ENCODE results near the gene TNN. TPM values are rescaled to one million over a fixed set of nuclear protein-coding genes. Genes with fewer than 3 reads are reported as not detected.

Gene TNN
- total RNA-seq, 1 experiment from 2014 or later, result not detected

DNA sequence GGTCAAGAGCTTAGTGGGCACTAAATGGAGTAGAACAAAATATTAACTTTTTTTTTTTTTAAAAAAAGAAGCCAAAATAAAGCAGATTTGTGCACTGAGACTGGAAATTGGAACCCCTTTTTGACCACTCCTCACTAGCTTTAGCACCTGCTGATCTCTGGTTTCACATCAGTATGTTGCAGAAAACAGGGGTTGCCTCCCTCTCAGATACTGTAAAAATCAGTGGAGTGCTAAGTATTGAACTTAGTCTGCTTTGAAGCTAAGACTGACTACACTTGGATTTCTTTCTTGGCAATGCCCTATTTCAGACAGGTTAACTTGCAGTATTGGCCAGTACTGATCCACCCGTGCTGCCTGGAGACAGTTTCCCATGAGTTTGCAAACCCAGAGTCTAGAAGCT, 127.6 kb downstream of the TNN start:
- intact Hi-C loops (cut with micrococcal nuclease), result loop anchor here (5.0 kb wide), 1 partner anchor 38 kb away; no protein-coding TSS in a partner anchor
- no peak overlapping the region for H3K4me3 ChIP-seq (ENCODE audit: low read length)
- peaks cover 9% of the 10 kb centered on the region; the same call in 1 of the 2 replicates for H4K20me1 ChIP-seq (ENCODE audit: low read length)
- ATAC-seq (no peak), DNase-seq (no peak)
- TF ChIP-seq CTCF (conservative IDR thresholded peaks at IDR 0.05; ENCODE audit: low read depth, low read length) (no peak), EZH2 (IDR thresholded peaks at IDR 0.05; ENCODE audit: low read length, unreplicated experiment) (no peak), EZH2phosphoT487 (IDR thresholded peaks at IDR 0.05; ENCODE audit: borderline replicate concordance, low read length) (no peak)
- H3K27me3 ChIP-seq (ENCODE audit: low read length), result no peaks in the 10 kb centered on the region
- peak overlapping the region; percentile 99 for H3K27ac ChIP-seq (ENCODE audit: low read length)
- ChIA-PET POLR2A (ENCODE audit: unreplicated experiment) (no interaction called here), CTCF (interaction anchor here (1.2 kb wide), 1 partner anchor 44 kb away, joined by 3 read pairs; no protein-coding TSS in a partner anchor)
- no TSS peak for BruUV-seq (replicated peaks)
- H2AFZ ChIP-seq (ENCODE audit: low read length), result no peak overlapping the region
- peaks cover 62% of the 10 kb centered on the region for H3K4me1 ChIP-seq (ENCODE audit: insufficient read depth, low read length)
- peak overlapping the region; percentile 48 for H3K4me2 ChIP-seq (ENCODE audit: low read length)
- no peaks in the 10 kb centered on the region for H3K9me2 ChIP-seq (replicated peaks; ENCODE audit: low read length)
- peaks cover 4% of the 10 kb centered on the region for H3F3A ChIP-seq (ENCODE audit: low read length, unreplicated experiment)
- H3K79me2 ChIP-seq (ENCODE audit: low read length), result peaks cover 17% of the 10 kb centered on the region
- no peaks in the 10 kb centered on the region for H3K9me3 ChIP-seq (ENCODE audit: low read length)
- peak overlapping the region; percentile 53; the same call in 1 of the 2 replicates for H3K9ac ChIP-seq (ENCODE audit: low read length)
- no peaks in the 10 kb centered on the region for H3K36me3 ChIP-seq (ENCODE audit: low read depth, low read length)

- H3K4me2 ChIP-seq (ENCODE audit: low read length), result peak overlapping the region; percentile 48
- H3K9me3 ChIP-seq (ENCODE audit: low read length), result no peaks in the 10 kb centered on the region
- DNase-seq, result peak; percentile 59
- peak; percentile 16 for ATAC-seq
- H3K9ac ChIP-seq (ENCODE audit: low read length), result peak overlapping the region; percentile 53; the same call in 1 of the 2 replicates
- CTCF ChIA-PET, result interaction anchor here (1.2 kb wide), 1 partner anchor 44 kb away, joined by 3 read pairs; no protein-coding TSS in a partner anchor
- peaks cover 4% of the 10 kb centered on the region for H3F3A ChIP-seq (ENCODE audit: low read length, unreplicated experiment)
- no peak overlapping the region for H2AFZ ChIP-seq (ENCODE audit: low read length)
- TF ChIP-seq EZH2phosphoT487 (IDR thresholded peaks at IDR 0.05; ENCODE audit: borderline replicate concordance, low read length) (no peak), EZH2 (IDR thresholded peaks at IDR 0.05; ENCODE audit: low read length, unreplicated experiment) (no peak), CTCF (conservative IDR thresholded peaks at IDR 0.05; ENCODE audit: low read depth, low read length) (no peak)
- no peaks in the 10 kb centered on the region for H3K9me2 ChIP-seq (replicated peaks; ENCODE audit: low read length)
- H3K36me3 ChIP-seq (ENCODE audit: low read depth, low read length), result no peaks in the 10 kb centered on the region
- peaks cover 57% of the 10 kb centered on the region for H3K4me1 ChIP-seq (ENCODE audit: insufficient read depth, low read length)
- peaks cover 8% of the 10 kb centered on the region; the same call in 1 of the 2 replicates for H4K20me1 ChIP-seq (ENCODE audit: low read length)
- H3K27ac ChIP-seq (ENCODE audit: low read length), result peak overlapping the region; percentile 99
- H3K27me3 ChIP-seq (ENCODE audit: low read length), result no peaks in the 10 kb centered on the region
- POLR2A ChIA-PET (ENCODE audit: unreplicated experiment), result no interaction called here
- peaks cover 12% of the 10 kb centered on the region for H3K79me2 ChIP-seq (ENCODE audit: low read length)
- H3K4me3 ChIP-seq (ENCODE audit: low read length), result no peak overlapping the region
- intact Hi-C loops (cut with micrococcal nuclease), result loop anchor here (5.0 kb wide), 1 partner anchor 38 kb away; no protein-coding TSS in a partner anchor
- BruUV-seq (replicated peaks), result no TSS peak
Measured at GRCh38 chr1:175195798-175196197, 128.2 kb downstream of the TNN start.

DNA sequence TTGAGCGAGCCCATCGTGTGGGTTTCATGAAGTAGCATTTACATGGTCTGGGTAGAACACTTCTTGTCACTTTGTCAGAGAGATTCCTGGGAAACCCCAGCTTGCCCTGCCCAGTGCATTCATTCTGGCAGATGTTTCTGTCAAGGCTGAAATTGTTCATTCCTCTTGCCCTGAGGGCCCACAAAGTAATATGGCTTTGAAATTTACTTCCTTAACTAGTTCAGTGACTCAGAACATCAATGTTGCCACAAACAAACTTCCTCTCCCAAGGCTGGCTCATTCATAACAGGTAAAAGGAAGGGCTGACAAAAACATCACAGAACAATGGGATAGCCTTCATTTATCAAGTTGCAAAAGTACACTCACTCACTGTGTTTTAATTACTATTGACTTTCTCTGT, 129.9 kb downstream of the TNN start:
- peak; percentile 93 for DNase-seq
- Histone ChIP-seq H3K4me2 (ENCODE audit: low read length) (peak overlapping the region; percentile 33), H2AFZ (ENCODE audit: low read length) (no peak overlapping the region), H3K9me3 (ENCODE audit: low read length) (no peaks in the 10 kb centered on the region), H4K20me1 (ENCODE audit: low read length) (no peaks in the 10 kb centered on the region), H3F3A (ENCODE audit: low read length, unreplicated experiment) (peaks cover 4% of the 10 kb centered on the region), H3K79me2 (ENCODE audit: low read length) (no peaks in the 10 kb centered on the region), H3K4me1 (ENCODE audit: insufficient read depth, low read length) (peaks cover 49% of the 10 kb centered on the region), H3K9ac (ENCODE audit: low read length) (peak overlapping the region; percentile 79), H3K27ac (ENCODE audit: low read length) (peak overlapping the region; percentile 99), H3K9me2 (replicated peaks; ENCODE audit: low read length) (no peaks in the 10 kb centered on the region), H3K27me3 (ENCODE audit: low read length) (no peaks in the 10 kb centered on the region), H3K4me3 (ENCODE audit: low read length) (no peak overlapping the region), H3K36me3 (ENCODE audit: low read depth, low read length) (no peaks in the 10 kb centered on the region)
- intact Hi-C loops (cut with micrococcal nuclease), result loop anchor here (1.0 to 5.0 kb wide), 3 partner anchors 20 to 40 kb away; no protein-coding TSS in a partner anchor
- CTCF ChIA-PET, result no interaction called here
- peak; percentile 56 for ATAC-seq
- TF ChIP-seq EZH2phosphoT487 (IDR thresholded peaks at IDR 0.05; ENCODE audit: borderline replicate concordance, low read length), result no peak
- TF ChIP-seq CTCF (conservative IDR thresholded peaks at IDR 0.05; ENCODE audit: low read depth, low read length), result no peak
- TF ChIP-seq EZH2 (IDR thresholded peaks at IDR 0.05; ENCODE audit: low read length, unreplicated experiment), result no peak
- POLR2A ChIA-PET (ENCODE audit: unreplicated experiment), result no interaction called here
- no TSS peak for BruUV-seq (replicated peaks)
